NK-92 (cell line): Measurements from ENCODE around the gene CD46.

Experiments
- DNase-seq: peaks from one replicate; lab custom pipeline; 2025; ENCODE audit not compliant: unreplicated experiment; lab: John Stamatoyannopoulos, UW

Gene CD46

GRCh38 chr1:207844371-207844770 lies 92.5 kb downstream of the CD46 start:
- DNase-seq, result no peak
